Heart left ventricle (tissue), 13 donors: ENCODE results near the gene ATRNL1.

Experiments
- CTCF ChIP-seq, 12 donors: fragments of 200-600 bp; sonication (generic) in 4 of 12; IDR thresholded peaks; one replicate each; pipeline versions ENCODE4 v1.5.0 to v1.8.0; 2018 to 2022; ENCODE audit warnings: antibody characterized with exemption in 12 of 12, mild to moderate bottlenecking in 5 of 12
- POLR2A ChIP-seq, 2 donors: fragments of 450-650 bp; IDR thresholded peaks; one replicate each; pipeline ENCODE4 v1.6.1; 2017; ENCODE audit warnings: antibody characterized with exemption in 2 of 2, mild to moderate bottlenecking in 2 of 2, moderate library complexity in 2 of 2
- donor health status: ischemic (EF 13 %, LVEDD 7.1; RV severe dilation, severe dysfunction).
- donor health status: DM: no; HTN: yes; CAD: no.
- donor health status: DM: no; HTN: no; CAD: no.
- donor health status: ischemic (EF 25% LVEDD 6.9; RV normal size, moderate dysfunction).
- donor health status: ischemic (EF 25% LVEDD 5.7; RV mildly dilated, moderate dysfunction).
- donor health status: ischemic (EF 35%, LVEDD 5.7; RV mildly dilated, moderate dysfunction).
- donor health status: nonischemic (EF 11% LVEDD 7.7; RV severe dilation, severe dysfunction).
- donor health status: DM: yes; HTN: yes; CAD: no.
- donor health status: PGD.
- donor health status: ischemic (EF 29% LVEDD 5.4; RV normal size, mild dysfunction).
- donor health status: nonischemic (EF 23%, LVEDD 6.1; RV moderate dilation, normal function).

GRCh38 chr10:115456812-115457211 is 363.6 kb downstream of the ATRNL1 start:
- no peak for TF ChIP-seq CTCF (IDR thresholded peaks at IDR 0.05)
- no peak for TF ChIP-seq POLR2A (IDR thresholded peaks at IDR 0.05)
